SU-DHL-6 (cell line): ENCODE results near the gene GRAMD1B.

Experiments
- H2AFZ ChIP-seq: fragments of 200-600 bp; sonication (generic); 2 replicates; pipeline ENCODE4 v1.6.1; 2014; ENCODE audit warnings: low read depth, mild to moderate bottlenecking, moderate library complexity, mixed read lengths, antibody characterized with exemption, low read length; ENCODE audit not compliant: severe bottlenecking
- H3F3A ChIP-seq: fragments of 200-600 bp; shearing (Covaris generic); 2 replicates; pipeline ENCODE4 v1.6.0; 2016; ENCODE audit warnings: antibody characterized with exemption, mild to moderate bottlenecking; ENCODE audit not compliant: insufficient read depth
- H3K27ac ChIP-seq: fragments of 200-600 bp; sonication (generic); 2 replicates; pipeline ENCODE4 v1.5.1; 2016; ENCODE audit warnings: low read depth, mild to moderate bottlenecking, low read length, moderate library complexity, mixed read lengths
- H3K27me3 ChIP-seq: fragments of 200-600 bp; sonication (generic), shearing (Covaris generic); 2 replicates; pipeline ENCODE4 v1.6.0; 2014; ENCODE audit warnings: mild to moderate bottlenecking, low read length
- H3K36me3 ChIP-seq: fragments of 200-600 bp; sonication (generic); 2 replicates; pipeline ENCODE4 v1.6.1; 2014; ENCODE audit warnings: mild to moderate bottlenecking, low read length, mixed read lengths
- H3K4me2 ChIP-seq: fragments of 300-600, 200-600 bp; shearing (Covaris generic), sonication (generic); 2 replicates; pipeline ENCODE4 v1.6.0; 2014; ENCODE audit warnings: low read length, low read depth, mild to moderate bottlenecking; ENCODE audit not compliant: poor library complexity, severe bottlenecking
- H3K4me3 ChIP-seq: fragments of 200-600 bp; sonication (generic); 2 replicates; pipeline ENCODE4 v1.5.1; 2014; ENCODE audit warnings: antibody characterized with exemption, low read length, mild to moderate bottlenecking, mixed read lengths; ENCODE audit not compliant: insufficient read depth, poor library complexity, severe bottlenecking
- H3K79me2 ChIP-seq: fragments of 200-600 bp; sonication (generic); 2 replicates; pipeline ENCODE4 v1.6.1; 2014; ENCODE audit warnings: mild to moderate bottlenecking, low read length, moderate library complexity; ENCODE audit not compliant: insufficient read depth
- H3K9ac ChIP-seq: fragments of 200-600 bp; sonication (generic); 2 replicates; pipeline ENCODE4 v1.7.0; 2014; ENCODE audit warnings: mild to moderate bottlenecking, low read length
- H3K9me2 ChIP-seq: fragments of 200-600 bp; sonication (generic); replicated peaks from 2 replicates; pipeline ENCODE4 v1.6.1; 2014; ENCODE audit warnings: low read length; ENCODE audit not compliant: insufficient read depth
- H3K9me3 ChIP-seq: fragments of 200-600 bp; sonication (generic); 2 replicates; pipeline ENCODE4 v1.6.1; 2014; ENCODE audit warnings: low read length, mixed read lengths; ENCODE audit not compliant: insufficient read depth
- H4K20me1 ChIP-seq: fragments of 200-600 bp; sonication (generic); 2 replicates; pipeline ENCODE4 v1.6.1; 2014; ENCODE audit warnings: low read depth, mild to moderate bottlenecking, antibody characterized with exemption, low read length, moderate library complexity, mixed read lengths
- EZH2phosphoT487 ChIP-seq: fragments of 200-600 bp; sonication (generic), shearing (Covaris generic); conservative IDR thresholded peaks from 2 replicates; pipeline ENCODE4 v1.6.1; 2018; ENCODE audit warnings: mild to moderate bottlenecking, antibody characterized with exemption, low read length, moderate library complexity, mixed read lengths
- TF ChIP-seq, protein P1 (sequence below): fragments of 200-600 bp; sonication (generic); IDR thresholded peaks from one replicate; pipeline ENCODE4 v1.5.1; 2017; ENCODE audit warnings: antibody characterized with exemption, mild to moderate bottlenecking, low read length, moderate library complexity; ENCODE audit not compliant: insufficient read depth, poor library complexity, severe bottlenecking

The GRAMD1B gene

DNA sequence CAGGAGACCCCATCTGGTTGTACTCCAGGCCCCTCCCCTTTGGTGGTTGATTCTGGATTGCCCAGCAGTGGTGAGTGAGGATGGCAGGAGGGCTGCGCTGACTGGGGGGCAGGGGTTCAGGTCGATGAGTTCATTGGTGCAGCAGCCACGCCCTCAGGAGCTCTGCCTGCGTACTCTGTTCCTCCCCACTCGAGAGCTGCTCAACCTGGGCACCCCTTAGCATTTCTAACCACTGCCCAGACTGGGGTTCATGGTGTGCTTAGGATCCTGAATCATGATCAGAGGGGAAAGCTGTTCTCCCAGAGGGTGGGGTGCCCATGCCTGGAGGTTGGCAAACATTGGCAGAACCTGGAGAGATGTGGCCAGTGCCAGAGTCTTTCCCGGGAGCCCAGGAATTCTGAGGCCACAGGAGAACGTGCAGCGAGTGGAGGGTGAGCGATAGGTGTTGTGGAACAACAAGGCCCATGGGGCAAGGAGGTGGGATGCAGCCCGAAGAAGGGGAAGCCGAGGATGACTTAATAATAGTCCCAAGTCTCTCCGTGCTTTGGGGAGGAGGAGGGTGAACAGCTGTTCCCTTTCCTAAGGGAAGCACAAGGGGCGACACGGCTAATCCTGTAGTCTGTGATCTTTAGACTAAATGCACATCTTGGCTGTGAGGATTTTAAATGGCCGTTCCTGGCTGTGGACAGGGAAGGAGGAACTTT lies 148.9 kb downstream of the GRAMD1B start:
- H3F3A ChIP-seq: no peaks in the 10 kb centered on the region
- H3K27ac ChIP-seq: no peak overlapping the region
- H3K27me3 ChIP-seq: no peaks in the 10 kb centered on the region
- H3K79me2 ChIP-seq: no peaks in the 10 kb centered on the region
- no peak for TF ChIP-seq EZH2phosphoT487
- TF ChIP-seq, protein P1, sequence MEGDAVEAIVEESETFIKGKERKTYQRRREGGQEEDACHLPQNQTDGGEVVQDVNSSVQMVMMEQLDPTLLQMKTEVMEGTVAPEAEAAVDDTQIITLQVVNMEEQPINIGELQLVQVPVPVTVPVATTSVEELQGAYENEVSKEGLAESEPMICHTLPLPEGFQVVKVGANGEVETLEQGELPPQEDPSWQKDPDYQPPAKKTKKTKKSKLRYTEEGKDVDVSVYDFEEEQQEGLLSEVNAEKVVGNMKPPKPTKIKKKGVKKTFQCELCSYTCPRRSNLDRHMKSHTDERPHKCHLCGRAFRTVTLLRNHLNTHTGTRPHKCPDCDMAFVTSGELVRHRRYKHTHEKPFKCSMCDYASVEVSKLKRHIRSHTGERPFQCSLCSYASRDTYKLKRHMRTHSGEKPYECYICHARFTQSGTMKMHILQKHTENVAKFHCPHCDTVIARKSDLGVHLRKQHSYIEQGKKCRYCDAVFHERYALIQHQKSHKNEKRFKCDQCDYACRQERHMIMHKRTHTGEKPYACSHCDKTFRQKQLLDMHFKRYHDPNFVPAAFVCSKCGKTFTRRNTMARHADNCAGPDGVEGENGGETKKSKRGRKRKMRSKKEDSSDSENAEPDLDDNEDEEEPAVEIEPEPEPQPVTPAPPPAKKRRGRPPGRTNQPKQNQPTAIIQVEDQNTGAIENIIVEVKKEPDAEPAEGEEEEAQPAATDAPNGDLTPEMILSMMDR: no peak
- H4K20me1 ChIP-seq: no peaks in the 10 kb centered on the region
- H3K36me3 ChIP-seq: no peaks in the 10 kb centered on the region
- no peak overlapping the region for H3K4me3 ChIP-seq
- H3K9ac ChIP-seq: no peak overlapping the region
- H3K4me2 ChIP-seq: no peak overlapping the region
- H3K9me3 ChIP-seq: no peaks in the 10 kb centered on the region
- no peak overlapping the region for H2AFZ ChIP-seq
- no peaks in the 10 kb centered on the region for H3K9me2 ChIP-seq

DNA sequence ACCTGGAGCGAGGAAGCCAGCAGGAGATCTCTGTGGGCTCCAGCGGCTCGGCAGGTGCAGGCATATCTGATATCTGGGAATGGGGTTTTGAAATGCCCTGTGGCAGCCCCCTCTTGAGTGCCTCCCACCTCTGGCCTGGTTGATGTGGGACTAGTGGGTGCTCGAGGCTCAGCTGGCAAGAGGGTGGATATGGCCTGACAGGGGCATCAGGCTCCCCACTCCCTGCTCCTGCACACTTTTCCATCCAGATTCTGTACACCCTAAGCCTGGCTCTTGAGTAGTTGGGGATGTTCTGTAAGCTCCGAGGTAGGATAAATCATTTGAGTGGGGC lies 149.4 kb downstream of the GRAMD1B start:
- Histone ChIP-seq H3K4me2 (no peak overlapping the region), H3K4me3 (no peak overlapping the region), H3K27ac (no peak overlapping the region), H2AFZ (no peak overlapping the region), H3K27me3 (no peaks in the 10 kb centered on the region), H3K36me3 (no peaks in the 10 kb centered on the region), H3F3A (no peaks in the 10 kb centered on the region), H3K9ac (no peak overlapping the region), H3K9me3 (no peaks in the 10 kb centered on the region), H4K20me1 (no peaks in the 10 kb centered on the region), H3K79me2 (no peaks in the 10 kb centered on the region), H3K9me2 (no peaks in the 10 kb centered on the region)
- TF ChIP-seq, protein P1: no peak
- no peak for TF ChIP-seq EZH2phosphoT487

DNA sequence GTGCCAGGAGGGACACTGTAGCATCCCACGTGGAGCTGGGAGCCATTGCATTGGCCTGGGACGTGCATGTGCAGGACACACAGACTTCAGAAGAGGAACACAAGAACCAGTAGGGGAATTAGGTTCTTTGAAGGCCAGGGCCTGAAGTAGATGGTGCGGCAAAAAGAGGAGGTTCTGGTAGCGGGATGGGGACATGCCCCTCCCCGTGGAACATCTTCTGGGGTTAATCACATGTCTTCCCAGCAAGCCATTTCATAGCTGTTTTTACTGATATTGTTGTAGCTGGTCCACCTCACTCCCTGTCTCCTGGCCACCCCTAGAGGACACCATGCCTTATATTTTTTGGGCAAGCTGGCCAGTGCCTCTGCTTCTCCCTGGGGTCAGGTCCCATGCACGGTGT lies 150.1 kb downstream of the GRAMD1B start:
- no peaks in the 10 kb centered on the region for H3K9me3 ChIP-seq
- H3F3A ChIP-seq: no peaks in the 10 kb centered on the region
- no peaks in the 10 kb centered on the region for H3K9me2 ChIP-seq
- H3K9ac ChIP-seq: no peak overlapping the region
- H3K79me2 ChIP-seq: no peaks in the 10 kb centered on the region
- TF ChIP-seq EZH2phosphoT487: no peak
- TF ChIP-seq, protein P1: no peak
- no peaks in the 10 kb centered on the region for H3K36me3 ChIP-seq
- no peaks in the 10 kb centered on the region for H3K27me3 ChIP-seq
- no peak overlapping the region for H3K4me2 ChIP-seq
- H3K27ac ChIP-seq: no peak overlapping the region
- H4K20me1 ChIP-seq: no peaks in the 10 kb centered on the region
- H3K4me3 ChIP-seq: no peak overlapping the region
- H2AFZ ChIP-seq: no peak overlapping the region
